Retinal pigment epithelial cell (primary cell): Measurements from ENCODE around the gene C1orf53.
A peak's percentile ranks its signal among the peaks of the same experiment; 100 is the strongest.

Experiments
- DNase-seq: peaks from one replicate; pipeline ENCODE4 v3.0.0-alpha.2; 2010; ENCODE audit warnings: low read depth
- H3K4me3 ChIP-seq: 2 replicates; pipeline ENCODE4 v1.5.1; 2011; ENCODE audit warnings: mild to moderate bottlenecking, low read length, control low read depth, moderate library complexity
- CTCF ChIP-seq: conservative IDR thresholded peaks from 2 replicates; pipeline ENCODE4 v1.5.1; 2011; ENCODE audit warnings: low read depth, low read length, control low read depth, inconsistent platforms

Gene C1orf53

GRCh38 chr1:197917805-197918651 is 15.6 kb downstream of the C1orf53 start:
- no peak for DNase-seq

GRCh38 chr1:197918807-197919345 is 16.4 kb downstream of the C1orf53 start:
- no peak for DNase-seq

More at GRCh38 chr1:197917805-197918651, 15.6 kb downstream of the C1orf53 start:
- no peak for TF ChIP-seq CTCF
- H3K4me3 ChIP-seq: peak overlapping the region; percentile 38

GRCh38 chr1:197919346-197920066 is 17.1 kb downstream of the C1orf53 start:
- H3K4me3 ChIP-seq: no peak overlapping the region
- TF ChIP-seq CTCF: no peak
- no peak for DNase-seq

More at GRCh38 chr1:197918807-197919345, 16.4 kb downstream of the C1orf53 start:
- no peak overlapping the region for H3K4me3 ChIP-seq
- TF ChIP-seq CTCF: no peak

GRCh38 chr1:197920067-197920396 is 17.6 kb downstream of the C1orf53 start:
- H3K4me3 ChIP-seq: no peak overlapping the region
- TF ChIP-seq CTCF: no peak
- DNase-seq: no peak

- DNase-seq: no peak
These were observed 18.1 kb downstream of the C1orf53 start for GRCh38 chr1:197920414-197921117.

More at GRCh38 chr1:197920414-197921117, 18.1 kb downstream of the C1orf53 start:
- H3K4me3 ChIP-seq: no peak overlapping the region
- no peak for TF ChIP-seq CTCF
